DND-41 (cell line): ENCODE data around the gene TRIM67.

Experiments
- ATAC-seq: fragments of 200-7000 bp; cut with Tn5 transposase; 3 replicates; pipeline ENCODE4 v1.9.1; 2021; ENCODE audit warnings: low read depth; ENCODE audit not compliant: insufficient read depth
- DNase-seq: peaks from one replicate; pipeline ENCODE4 v3.0.0-alpha.2; 2020
- H2AFZ ChIP-seq: 2 replicates; pipeline ENCODE4 v1.6.0; 2012; ENCODE audit warnings: low read depth, low read length
- H3K27ac ChIP-seq: 2 replicates; pipeline ENCODE4 v1.5.1; 2012; ENCODE audit warnings: low read length, inconsistent platforms
- H3K27me3 ChIP-seq: fragments of 200-600 bp; sonication (generic); 2 replicates; pipeline ENCODE4 v1.6.0; 2012; ENCODE audit warnings: low read length, mild to moderate bottlenecking, inconsistent platforms; ENCODE audit not compliant: insufficient read depth, poor library complexity
- H3K36me3 ChIP-seq: 2 replicates; pipeline ENCODE4 v1.5.1; 2012; ENCODE audit warnings: low read length, inconsistent platforms; ENCODE audit not compliant: insufficient read depth
- H3K4me1 ChIP-seq: 2 replicates; pipeline ENCODE4 v1.5.1; 2012; ENCODE audit warnings: mild to moderate bottlenecking, low read length; ENCODE audit not compliant: insufficient read depth
- H3K4me2 ChIP-seq: 2 replicates; pipeline ENCODE4 v1.6.0; 2012; ENCODE audit warnings: mild to moderate bottlenecking, moderate library complexity, low read length, inconsistent platforms; ENCODE audit not compliant: insufficient read depth
- H3K4me3 ChIP-seq, 2 experiments: fragments of 200-600 bp in 1 of 2; shearing (Covaris generic) in 1 of 2; 2 replicates each; pipeline ENCODE4 v1.5.1; 2012 to 2016; ENCODE audit warnings: inconsistent platforms in 2 of 2, low read length in 2 of 2, mild to moderate bottlenecking in 2 of 2, low read depth in 1 of 2, moderate library complexity in 1 of 2
- H3K79me2 ChIP-seq: 2 replicates; pipeline ENCODE4 v1.6.0; 2012; ENCODE audit warnings: low read length, inconsistent platforms; ENCODE audit not compliant: insufficient read depth
- H3K9ac ChIP-seq: 2 replicates; pipeline ENCODE4 v1.6.0; 2012; ENCODE audit warnings: low read depth, mild to moderate bottlenecking, inconsistent platforms, low read length, moderate library complexity
- H3K9me3 ChIP-seq: 2 replicates; pipeline ENCODE4 v1.5.1; 2012; ENCODE audit warnings: low read length, moderate library complexity, mild to moderate bottlenecking, inconsistent platforms; ENCODE audit not compliant: insufficient read depth, severe bottlenecking
- H4K20me1 ChIP-seq: 2 replicates; pipeline ENCODE4 v1.6.0; 2012; ENCODE audit warnings: low read length; ENCODE audit not compliant: insufficient read depth
- CTCF ChIP-seq: IDR thresholded peaks from 2 replicates; pipeline ENCODE4 v1.5.1; 2012; ENCODE audit warnings: borderline replicate concordance, low read length, moderate library complexity, mild to moderate bottlenecking; ENCODE audit not compliant: poor library complexity, severe bottlenecking; ENCODE audit errors: extremely low read depth
- EZH2 ChIP-seq: IDR thresholded peaks from 3 replicates; pipeline ENCODE4 v1.6.1; 2012; ENCODE audit warnings: borderline replicate concordance, low read depth, mild to moderate bottlenecking, moderate library complexity, low read length, inconsistent platforms; ENCODE audit not compliant: severe bottlenecking

TRIM67 gene

GRCh38 chr1:231203259-231204057 lies 41.6 kb downstream of the TRIM67 start:
- H3K79me2 ChIP-seq, result no peaks in the 10 kb centered on the region
- H3K9me3 ChIP-seq, result no peaks in the 10 kb centered on the region
- DNase-seq, result no peak
- no peaks in the 10 kb centered on the region for H4K20me1 ChIP-seq
- no peak overlapping the region for H3K9ac ChIP-seq
- H3K36me3 ChIP-seq, result no peaks in the 10 kb centered on the region
- H3K27me3 ChIP-seq, result peaks cover 15% of the 10 kb centered on the region
- TF ChIP-seq CTCF (no peak), EZH2 (no peak)
- H3K4me3 ChIP-seq, result no peak overlapping the region
- H2AFZ ChIP-seq, result no peak overlapping the region
- ATAC-seq, result no peak
- H3K4me1 ChIP-seq, result peaks cover 4% of the 10 kb centered on the region; the same call in 1 of the 2 replicates
- no peak overlapping the region for H3K4me2 ChIP-seq
- H3K27ac ChIP-seq, result no peak overlapping the region

GRCh38 chr1:231206856-231207255 lies 45.0 kb downstream of the TRIM67 start:
- Histone ChIP-seq H4K20me1 (no peaks in the 10 kb centered on the region), H3K4me3 (no peak overlapping the region), H3K4me1 (peaks cover 13% of the 10 kb centered on the region), H2AFZ (no peak overlapping the region), H3K9ac (no peak overlapping the region), H3K9me3 (no peaks in the 10 kb centered on the region), H3K27ac (no peak overlapping the region), H3K27me3 (peaks cover 11% of the 10 kb centered on the region), H3K79me2 (no peaks in the 10 kb centered on the region), H3K36me3 (no peaks in the 10 kb centered on the region), H3K4me2 (no peak overlapping the region)
- DNase-seq (no peak), ATAC-seq (no peak)
- TF ChIP-seq CTCF (no peak), EZH2 (no peak)

- Histone ChIP-seq H3K27me3 (peaks cover 8% of the 10 kb centered on the region), H2AFZ (no peak overlapping the region), H4K20me1 (no peaks in the 10 kb centered on the region), H3K27ac (no peak overlapping the region), H3K9me3 (no peaks in the 10 kb centered on the region), H3K4me3 (no peak overlapping the region), H3K36me3 (no peaks in the 10 kb centered on the region), H3K4me2 (no peak overlapping the region), H3K9ac (no peak overlapping the region), H3K4me1 (peaks cover 10% of the 10 kb centered on the region), H3K79me2 (no peaks in the 10 kb centered on the region)
- TF ChIP-seq EZH2, result no peak
- no peak for TF ChIP-seq CTCF
- DNase-seq, result no peak
- no peak for ATAC-seq
Measured at GRCh38 chr1:231207437-231207836, 45.6 kb downstream of the TRIM67 start.
